Measurements from ENCODE around the gene SLC34A1.

The SLC34A1 gene

GRCh38 chr5:177433658-177434217, 49.5 kb downstream of the SLC34A1 start:
- no peak overlapping the region for H2AFZ ChIP-seq (ENCODE audit: low read length, unreplicated experiment)
- no peak overlapping the region for H3K27ac ChIP-seq (ENCODE audit: low read depth, low read length)
- H3K4me3 ChIP-seq (ENCODE audit: low read depth, low read length) = no peak overlapping the region
- H3K4me1 ChIP-seq (ENCODE audit: control insufficient read depth, insufficient read depth, low read length, unreplicated experiment) = no peaks in the 10 kb centered on the region
- H3K27me3 ChIP-seq (ENCODE audit: insufficient read depth, low read length) = no peaks in the 10 kb centered on the region
- H3K36me3 ChIP-seq (ENCODE audit: insufficient read depth, low read length) = peaks cover 9% of the 10 kb centered on the region; the same call in 1 of the 2 replicates
- peaks cover 6% of the 10 kb centered on the region for H3K79me2 ChIP-seq (ENCODE audit: control insufficient read depth, insufficient read depth, low read length, unreplicated experiment)

- H3K36me3 ChIP-seq (ENCODE audit: insufficient read depth, low read length) = peaks cover 9% of the 10 kb centered on the region; the same call in 1 of the 2 replicates
- no peaks in the 10 kb centered on the region for H3K4me1 ChIP-seq (ENCODE audit: control insufficient read depth, insufficient read depth, low read length, unreplicated experiment)
- H3K27ac ChIP-seq (ENCODE audit: low read depth, low read length) = no peak overlapping the region
These were observed 50.2 kb downstream of the SLC34A1 start for GRCh38 chr5:177434437-177434836.

GRCh38 chr5:177434942-177435738, 50.9 kb downstream of the SLC34A1 start:
- Histone ChIP-seq H3K4me1 (ENCODE audit: control insufficient read depth, insufficient read depth, low read length, unreplicated experiment) (no peaks in the 10 kb centered on the region), H3K4me3 (ENCODE audit: low read depth, low read length) (no peak overlapping the region), H3K79me2 (ENCODE audit: control insufficient read depth, insufficient read depth, low read length, unreplicated experiment) (no peaks in the 10 kb centered on the region), H2AFZ (ENCODE audit: low read length, unreplicated experiment) (no peak overlapping the region), H3K27me3 (ENCODE audit: insufficient read depth, low read length) (no peaks in the 10 kb centered on the region), H3K27ac (ENCODE audit: low read depth, low read length) (no peak overlapping the region), H3K36me3 (ENCODE audit: insufficient read depth, low read length) (peaks cover 9% of the 10 kb centered on the region; the same call in 1 of the 2 replicates)

More at GRCh38 chr5:177434437-177434836, 50.2 kb downstream of the SLC34A1 start:
- H3K27me3 ChIP-seq (ENCODE audit: insufficient read depth, low read length) = no peaks in the 10 kb centered on the region
- no peak overlapping the region for H3K4me3 ChIP-seq (ENCODE audit: low read depth, low read length)
- no peak overlapping the region for H2AFZ ChIP-seq (ENCODE audit: low read length, unreplicated experiment)
- no peaks in the 10 kb centered on the region for H3K79me2 ChIP-seq (ENCODE audit: control insufficient read depth, insufficient read depth, low read length, unreplicated experiment)

GRCh38 chr5:177435847-177436536, 51.8 kb downstream of the SLC34A1 start:
- Histone ChIP-seq H3K4me3 (ENCODE audit: low read depth, low read length) (no peak overlapping the region), H3K79me2 (ENCODE audit: control insufficient read depth, insufficient read depth, low read length, unreplicated experiment) (no peaks in the 10 kb centered on the region), H3K27me3 (ENCODE audit: insufficient read depth, low read length) (no peaks in the 10 kb centered on the region), H3K36me3 (ENCODE audit: insufficient read depth, low read length) (peaks cover 9% of the 10 kb centered on the region; the same call in 1 of the 2 replicates), H3K27ac (ENCODE audit: low read depth, low read length) (no peak overlapping the region), H2AFZ (ENCODE audit: low read length, unreplicated experiment) (no peak overlapping the region), H3K4me1 (ENCODE audit: control insufficient read depth, insufficient read depth, low read length, unreplicated experiment) (no peaks in the 10 kb centered on the region)

- peaks cover 9% of the 10 kb centered on the region; the same call in 1 of the 2 replicates for H3K36me3 ChIP-seq (ENCODE audit: insufficient read depth, low read length)
- no peak overlapping the region for H3K27ac ChIP-seq (ENCODE audit: low read depth, low read length)
- no peaks in the 10 kb centered on the region for H3K27me3 ChIP-seq (ENCODE audit: insufficient read depth, low read length)
- no peaks in the 10 kb centered on the region for H3K4me1 ChIP-seq (ENCODE audit: control insufficient read depth, insufficient read depth, low read length, unreplicated experiment)
- no peak overlapping the region for H2AFZ ChIP-seq (ENCODE audit: low read length, unreplicated experiment)
- no peaks in the 10 kb centered on the region for H3K79me2 ChIP-seq (ENCODE audit: control insufficient read depth, insufficient read depth, low read length, unreplicated experiment)
- H3K4me3 ChIP-seq (ENCODE audit: low read depth, low read length) = no peak overlapping the region
These were observed 53.4 kb downstream of the SLC34A1 start for GRCh38 chr5:177437623-177438022.

- peaks cover 3% of the 10 kb centered on the region; the same call in 1 of the 2 replicates for H3K36me3 ChIP-seq (ENCODE audit: insufficient read depth, low read length)
- H3K4me3 ChIP-seq (ENCODE audit: low read depth, low read length) = no peak overlapping the region
- no peaks in the 10 kb centered on the region for H3K4me1 ChIP-seq (ENCODE audit: control insufficient read depth, insufficient read depth, low read length, unreplicated experiment)
- H2AFZ ChIP-seq (ENCODE audit: low read length, unreplicated experiment) = no peak overlapping the region
- no peak overlapping the region for H3K27ac ChIP-seq (ENCODE audit: low read depth, low read length)
- H3K27me3 ChIP-seq (ENCODE audit: insufficient read depth, low read length) = no peaks in the 10 kb centered on the region
- H3K79me2 ChIP-seq (ENCODE audit: control insufficient read depth, insufficient read depth, low read length, unreplicated experiment) = no peaks in the 10 kb centered on the region
These were observed 54.2 kb downstream of the SLC34A1 start for GRCh38 chr5:177438468-177438867.

- Histone ChIP-seq H3K27ac (ENCODE audit: low read depth, low read length) (no peak overlapping the region), H3K36me3 (ENCODE audit: insufficient read depth, low read length) (peaks cover 3% of the 10 kb centered on the region; the same call in 1 of the 2 replicates)
These were observed 55.4 kb downstream of the SLC34A1 start for GRCh38 chr5:177439518-177440053.

GRCh38 chr5:177440211-177440989, 56.2 kb downstream of the SLC34A1 start:
- no peak overlapping the region for H3K4me3 ChIP-seq (ENCODE audit: low read depth, low read length)
- H3K36me3 ChIP-seq (ENCODE audit: insufficient read depth, low read length) = peaks cover 3% of the 10 kb centered on the region; the same call in 1 of the 2 replicates
- no peaks in the 10 kb centered on the region for H3K79me2 ChIP-seq (ENCODE audit: control insufficient read depth, insufficient read depth, low read length, unreplicated experiment)
- no peak overlapping the region for H3K27ac ChIP-seq (ENCODE audit: low read depth, low read length)
- H3K4me1 ChIP-seq (ENCODE audit: control insufficient read depth, insufficient read depth, low read length, unreplicated experiment) = no peaks in the 10 kb centered on the region
- H2AFZ ChIP-seq (ENCODE audit: low read length, unreplicated experiment) = no peak overlapping the region
- no peaks in the 10 kb centered on the region for H3K27me3 ChIP-seq (ENCODE audit: insufficient read depth, low read length)

More at GRCh38 chr5:177439518-177440053, 55.4 kb downstream of the SLC34A1 start:
- no peak overlapping the region for H2AFZ ChIP-seq (ENCODE audit: low read length, unreplicated experiment)
- no peaks in the 10 kb centered on the region for H3K27me3 ChIP-seq (ENCODE audit: insufficient read depth, low read length)
- H3K4me1 ChIP-seq (ENCODE audit: control insufficient read depth, insufficient read depth, low read length, unreplicated experiment) = no peaks in the 10 kb centered on the region
- H3K4me3 ChIP-seq (ENCODE audit: low read depth, low read length) = no peak overlapping the region
- H3K79me2 ChIP-seq (ENCODE audit: control insufficient read depth, insufficient read depth, low read length, unreplicated experiment) = no peaks in the 10 kb centered on the region

- Histone ChIP-seq H2AFZ (ENCODE audit: low read length, unreplicated experiment) (no peak overlapping the region), H3K4me1 (ENCODE audit: control insufficient read depth, insufficient read depth, low read length, unreplicated experiment) (no peaks in the 10 kb centered on the region), H3K27me3 (ENCODE audit: insufficient read depth, low read length) (no peaks in the 10 kb centered on the region), H3K79me2 (ENCODE audit: control insufficient read depth, insufficient read depth, low read length, unreplicated experiment) (no peaks in the 10 kb centered on the region), H3K27ac (ENCODE audit: low read depth, low read length) (no peak overlapping the region), H3K4me3 (ENCODE audit: low read depth, low read length) (no peak overlapping the region), H3K36me3 (ENCODE audit: insufficient read depth, low read length) (no peaks in the 10 kb centered on the region)
These were observed 57.0 kb downstream of the SLC34A1 start for GRCh38 chr5:177440990-177441780.

Data from ACC112 (cell line).